Esophagus muscularis mucosa (tissue), 3 donors: ENCODE measurements around the gene SCAP.

Experiments used
- POLR2A ChIP-seq: fragments of 450-650 bp; IDR thresholded peaks from one replicate; pipeline ENCODE4 v1.6.1; 2017; ENCODE audit warnings: antibody characterized with exemption, moderate library complexity, mild to moderate bottlenecking, low read depth
- TF ChIP-seq, protein P1 (sequence below), 3 experiments: fragments of 200-600 bp in 2 of 3; fragments of 450-650 bp in 1 of 3; sonication (generic) in 2 of 3; IDR thresholded peaks; one replicate each; pipeline ENCODE4 v1.5.1; 2017 to 2019; ENCODE audit warnings: antibody characterized with exemption in 3 of 3, mild to moderate bottlenecking in 2 of 3, moderate library complexity in 1 of 3

DNA sequence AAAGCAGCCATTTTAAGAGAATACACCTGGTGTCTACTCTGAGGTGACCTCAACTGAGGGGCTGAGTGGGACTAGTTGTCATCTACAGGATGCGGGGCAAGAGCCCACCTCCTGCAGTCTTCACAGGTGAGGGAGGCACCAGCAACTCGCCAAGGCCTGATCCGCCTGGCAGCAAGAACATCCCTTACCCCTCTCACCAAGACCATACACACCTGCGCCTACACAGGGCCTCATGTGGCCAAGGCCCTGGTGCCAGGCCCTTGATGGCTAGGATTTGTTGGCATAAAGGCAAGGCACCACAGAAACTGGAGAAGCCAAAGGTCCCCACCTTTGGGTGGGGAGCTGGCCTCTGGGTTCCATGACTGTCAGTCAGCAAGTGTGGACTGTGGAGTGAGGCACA lies 19.4 kb upstream of the SCAP start:
- TF ChIP-seq, protein P1, sequence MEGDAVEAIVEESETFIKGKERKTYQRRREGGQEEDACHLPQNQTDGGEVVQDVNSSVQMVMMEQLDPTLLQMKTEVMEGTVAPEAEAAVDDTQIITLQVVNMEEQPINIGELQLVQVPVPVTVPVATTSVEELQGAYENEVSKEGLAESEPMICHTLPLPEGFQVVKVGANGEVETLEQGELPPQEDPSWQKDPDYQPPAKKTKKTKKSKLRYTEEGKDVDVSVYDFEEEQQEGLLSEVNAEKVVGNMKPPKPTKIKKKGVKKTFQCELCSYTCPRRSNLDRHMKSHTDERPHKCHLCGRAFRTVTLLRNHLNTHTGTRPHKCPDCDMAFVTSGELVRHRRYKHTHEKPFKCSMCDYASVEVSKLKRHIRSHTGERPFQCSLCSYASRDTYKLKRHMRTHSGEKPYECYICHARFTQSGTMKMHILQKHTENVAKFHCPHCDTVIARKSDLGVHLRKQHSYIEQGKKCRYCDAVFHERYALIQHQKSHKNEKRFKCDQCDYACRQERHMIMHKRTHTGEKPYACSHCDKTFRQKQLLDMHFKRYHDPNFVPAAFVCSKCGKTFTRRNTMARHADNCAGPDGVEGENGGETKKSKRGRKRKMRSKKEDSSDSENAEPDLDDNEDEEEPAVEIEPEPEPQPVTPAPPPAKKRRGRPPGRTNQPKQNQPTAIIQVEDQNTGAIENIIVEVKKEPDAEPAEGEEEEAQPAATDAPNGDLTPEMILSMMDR (IDR thresholded peaks at IDR 0.05) = no peak
- no peak for TF ChIP-seq POLR2A
